HCT116 (cell line): ENCODE results near the gene ZNHIT2. TPM values are rescaled to one million over a fixed set of nuclear protein-coding genes. Genes with fewer than 3 reads are reported as not detected.

Experiments
- ATAC-seq: fragments of 200-7000 bp; cut with Tn5 transposase; 2 replicates; pipeline ENCODE4 v1.9.1; 2020; ENCODE audit warnings: mild to moderate bottlenecking, moderate library complexity
- BruUV-seq: library from RNA; stranded (reverse); fragments of 400-500 nt; replicated peaks from 2 replicates; lab custom pipeline; 2021; lab: Mats Ljungman, UMichigan
- CTCF ChIA-PET: fragments of 300-600 bp; sonication (Branson Sonifier 250); formaldehyde crosslinking; loops from one replicate; lab custom pipeline; 2021; ENCODE audit warnings: antibody characterized with exemption; lab: Charles Lee
- POLR2A ChIA-PET: fragments of 300-600, 350-600 bp; sonication (Branson Sonifier 250); formaldehyde crosslinking; loops from one replicate; lab custom pipeline; 2021; ENCODE audit warnings: antibody characterized with exemption; lab: Charles Lee
- RAD21 ChIA-PET, 2 experiments: fragments of 300-600 bp; sonication (Branson Sonifier 250); formaldehyde crosslinking; loops; one replicate each; lab custom pipeline; 2023; ENCODE audit warnings: low total read pairs in 2 of 2; ENCODE audit not compliant: uncharacterized antibody in 2 of 2, unreplicated experiment in 2 of 2, low non-redundant PET in 1 of 2; lab: Charles Lee
- DNase-seq: peaks from one replicate; pipeline ENCODE4 v3.0.0-alpha.2; 2010; ENCODE audit warnings: low read depth, low spot score
- H2AFZ ChIP-seq: fragments of 200-600 bp; shearing (Covaris generic), sonication (generic); 2 replicates; pipeline ENCODE4 v1.6.1; 2017; ENCODE audit warnings: low read depth, mixed run types, mixed read lengths, antibody characterized with exemption, low read length; ENCODE audit not compliant: poor library complexity, severe bottlenecking
- H3K27ac ChIP-seq: 2 replicates; pipeline ENCODE4 v1.5.1; 2012; ENCODE audit warnings: low read depth, low read length
- H3K27me3 ChIP-seq: fragments of 200-600 bp; sonication (generic); 2 replicates; pipeline ENCODE4 v1.6.1; 2016; ENCODE audit warnings: mixed run types, low read length, mixed read lengths; ENCODE audit not compliant: insufficient read depth
- H3K36me3 ChIP-seq, 2 experiments: fragments of 200-500 bp in 1 of 2; fragments of 200-600 bp in 1 of 2; sonication (Bioruptor generic) in 1 of 2; sonication (generic) in 1 of 2; 2 replicates each; pipeline versions ENCODE4 v1.5.1 to v1.6.1; 2014 to 2016; ENCODE audit warnings: low read length in 2 of 2, inconsistent platforms in 1 of 2, mixed read lengths in 1 of 2, mixed run types in 1 of 2; ENCODE audit not compliant: insufficient read depth in 2 of 2, control insufficient read depth in 1 of 2
- H3K4me1 ChIP-seq, 2 experiments: fragments of 200-600 bp in 1 of 2; sonication (generic) in 1 of 2; 2 replicates each; pipeline versions ENCODE4 v1.5.1 to v1.6.1; 2012 to 2017; ENCODE audit warnings: low read length in 2 of 2, inconsistent platforms in 1 of 2, mild to moderate bottlenecking in 1 of 2, mixed read lengths in 1 of 2, mixed run types in 1 of 2, moderate library complexity in 1 of 2; ENCODE audit not compliant: insufficient read depth in 2 of 2, control insufficient read depth in 1 of 2
- H3K4me2 ChIP-seq: fragments of 200-600 bp; sonication (generic); 2 replicates; pipeline ENCODE4 v1.6.1; 2017; ENCODE audit warnings: mixed run types, low read length, mixed read lengths
- H3K4me3 ChIP-seq, 2 experiments: fragments of 200-600 bp in 1 of 2; sonication (generic) in 1 of 2; replicated peaks in 1 of 2; 2 replicates each; pipeline ENCODE4 v1.5.1; 2011 to 2016; ENCODE audit warnings: low read length in 2 of 2, control low read depth in 1 of 2, low read depth in 1 of 2, mild to moderate bottlenecking in 1 of 2, mixed read lengths in 1 of 2, mixed run types in 1 of 2
- H3K79me2 ChIP-seq: fragments of 200-600 bp; sonication (generic); 2 replicates; pipeline ENCODE4 v1.6.1; 2017; ENCODE audit warnings: mild to moderate bottlenecking, mixed run types, low read length, moderate library complexity, mixed read lengths; ENCODE audit not compliant: insufficient read depth
- H3K9ac ChIP-seq: fragments of 200-600 bp; sonication (generic); 2 replicates; pipeline ENCODE4 v1.6.1; 2016; ENCODE audit warnings: low read length, mixed read lengths
- H3K9me2 ChIP-seq: fragments of 200-600 bp; sonication (generic), shearing (Covaris generic); 2 replicates; pipeline ENCODE4 v1.6.1; 2017; ENCODE audit warnings: mixed run types, mild to moderate bottlenecking, moderate library complexity; ENCODE audit not compliant: insufficient read depth
- H3K9me3 ChIP-seq, 2 experiments: fragments of 200-500 bp in 1 of 2; fragments of 200-600 bp in 1 of 2; sonication (Bioruptor generic) in 1 of 2; sonication (generic) in 1 of 2; 2 replicates each; pipeline ENCODE4 v1.6.1; 2014 to 2017; ENCODE audit warnings: low read length in 2 of 2, mixed read lengths in 2 of 2, inconsistent platforms in 1 of 2, low read depth in 1 of 2, mild to moderate bottlenecking in 1 of 2, mixed run types in 1 of 2, moderate library complexity in 1 of 2; ENCODE audit not compliant: control insufficient read depth in 1 of 2, insufficient read depth in 1 of 2
- H4K20me1 ChIP-seq: fragments of 200-600 bp; sonication (generic), shearing (Covaris generic); 2 replicates; pipeline ENCODE4 v1.6.1; 2017; ENCODE audit warnings: mixed run types, mild to moderate bottlenecking, moderate library complexity; ENCODE audit not compliant: insufficient read depth
- CBX3 ChIP-seq: IDR thresholded peaks from 2 replicates; pipeline ENCODE4 v1.6.1; 2012; ENCODE audit warnings: low read depth
- ELF1 ChIP-seq: IDR thresholded peaks from 2 replicates; pipeline ENCODE4 v1.6.1; 2012; ENCODE audit warnings: low read depth, borderline replicate concordance
- FOSL1 ChIP-seq: IDR thresholded peaks from 2 replicates; pipeline ENCODE4 v1.6.1; 2012; ENCODE audit warnings: low read depth
- POLR2A ChIP-seq: IDR thresholded peaks from 2 replicates; pipeline ENCODE4 v1.7.0; 2011; ENCODE audit warnings: borderline replicate concordance; ENCODE audit not compliant: insufficient read depth, insufficient read length; ENCODE audit errors: extremely low read depth
- POLR2AphosphoS5 ChIP-seq: IDR thresholded peaks from 2 replicates; pipeline ENCODE4 v1.6.1; 2011; ENCODE audit warnings: mild to moderate bottlenecking, low read depth, low read length, moderate library complexity
- RAD21 ChIP-seq: IDR thresholded peaks from 2 replicates; pipeline ENCODE4 v1.6.1; 2012; ENCODE audit warnings: low read depth, mild to moderate bottlenecking
- SP1 ChIP-seq: IDR thresholded peaks from 2 replicates; pipeline ENCODE4 v1.6.1; 2012; ENCODE audit warnings: low read depth
- SRF ChIP-seq: IDR thresholded peaks from 2 replicates; pipeline ENCODE4 v1.6.1; 2012; ENCODE audit warnings: low read depth
- YY1 ChIP-seq: IDR thresholded peaks from 2 replicates; pipeline ENCODE4 v1.6.1; 2011; ENCODE audit warnings: low read length, low read depth, moderate library complexity, mild to moderate bottlenecking; ENCODE audit not compliant: insufficient replicate concordance; ENCODE audit errors: extremely low read depth
- ZFX ChIP-seq: fragments of 450-650 bp; IDR thresholded peaks from 2 replicates; pipeline ENCODE4 v1.6.1; 2017
- ZNF274 ChIP-seq: fragments of 200-500 bp; sonication (Bioruptor generic); IDR thresholded peaks from 2 replicates; pipeline ENCODE4 v1.6.1; 2014; ENCODE audit warnings: mild to moderate bottlenecking, low read depth, low read length, inconsistent platforms
- intact Hi-C: fragments of 100-400 bp; cut with micrococcal nuclease; formaldehyde crosslinking; loops from 2 replicates; pipeline ENCODE4 v1.10.0; 2022
- total RNA-seq: library from RNA; stranded (reverse); gene quantifications from one replicate; pipeline ENCODE4 v1.2.1, GENCODE V29; 2021; ENCODE audit not compliant: unreplicated experiment
- TF ChIP-seq, protein P1 (sequence below): IDR thresholded peaks from 2 replicates; pipeline ENCODE4 v1.6.1; 2012
- TF ChIP-seq, protein P2 (sequence below): IDR thresholded peaks from 2 replicates; pipeline ENCODE4 v1.6.1; 2012; ENCODE audit warnings: low read depth
- TF ChIP-seq, protein P3 (sequence below): IDR thresholded peaks from 2 replicates; pipeline ENCODE4 v1.6.1; 2011; ENCODE audit warnings: mild to moderate bottlenecking, low read length, moderate library complexity; ENCODE audit not compliant: insufficient replicate concordance; ENCODE audit errors: extremely low read depth

The ZNHIT2 gene
- total RNA-seq, 1 experiment from 2014 or later = 18.8 TPM

DNA sequence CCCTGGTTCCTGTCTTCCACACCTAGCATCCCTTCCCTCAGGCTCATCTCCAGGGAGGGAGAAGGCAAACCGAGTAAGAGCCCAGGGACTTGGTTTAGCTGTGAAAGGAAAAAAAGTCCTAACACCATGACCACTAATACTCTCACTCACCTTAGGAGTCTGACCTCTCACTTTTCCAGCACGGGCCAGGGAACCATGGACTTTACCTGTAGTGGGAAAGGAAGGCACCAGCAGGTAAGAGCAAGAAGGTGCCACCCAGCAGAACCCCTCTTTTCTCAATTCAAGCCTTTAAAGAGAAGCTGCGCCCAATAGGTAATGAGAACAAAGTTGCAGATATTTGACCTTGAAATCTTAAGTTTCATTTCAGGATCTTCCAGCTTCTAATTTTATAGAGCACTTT is 3.3 kb upstream of the ZNHIT2 start:
- CTCF ChIA-PET = interaction anchor here (2.0 kb wide), 1 partner anchor 9 kb away, joined by 5 read pairs; the partner anchor contains the start of gene TM7SF2
- no peak for ATAC-seq
- no peak for TF ChIP-seq YY1
- TF ChIP-seq, all 23 proteins: peak for 0
- intact Hi-C loops = no loop called here
- Histone ChIP-seq H3K27me3 (no peaks in the 10 kb centered on the region), H3K9me3 (no peaks in the 10 kb centered on the region), H3K4me1 (peaks cover 16 to 32% of the 10 kb centered on the region in 2 experiments; a peak in 3 of 4 replicates), H3K27ac (peak overlapping the region; percentile 94), H3K4me2 (peak overlapping the region; percentile 91), H3K9me2 (no peaks in the 10 kb centered on the region), H4K20me1 (no peaks in the 10 kb centered on the region; the same call in 1 of the 2 replicates), H2AFZ (no peak overlapping the region), H3K4me3 (peak overlapping the region; percentile 72 to 91), H3K79me2 (peaks cover 74% of the 10 kb centered on the region), H3K36me3 (peaks cover 21 to 51% of the 10 kb centered on the region in 2 experiments), H3K9ac (peak overlapping the region; percentile 93)
- ChIA-PET POLR2A (interaction anchor here (2.9 kb wide), 1 partner anchor 14 kb away, joined by 52 read pairs; the partner anchor contains the start of gene SYVN1), RAD21 (no interaction called here)
- BruUV-seq = no TSS peak
- DNase-seq = no peak

DNA sequence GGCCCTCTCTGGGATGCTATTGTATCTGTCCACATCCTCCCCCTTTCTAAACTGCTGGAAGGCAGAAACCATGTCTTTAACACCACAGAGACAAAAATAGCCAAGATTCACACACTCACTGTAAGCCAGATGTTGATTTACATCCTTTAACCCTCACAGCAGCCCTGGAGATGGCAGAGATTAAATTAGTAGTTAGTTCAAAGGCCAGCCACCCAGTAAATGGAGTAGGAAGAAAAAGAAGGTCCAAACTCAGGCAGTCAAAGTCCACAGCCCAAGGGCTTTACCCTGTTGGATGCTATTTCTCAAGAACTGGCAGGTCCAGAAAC is 2.1 kb upstream of the ZNHIT2 start:
- no peak for ATAC-seq
- peaks cover 16 to 37% of the 10 kb centered on the region in 2 experiments; a peak in 3 of 4 replicates for H3K4me1 ChIP-seq
- BruUV-seq = no TSS peak
- H3K4me2 ChIP-seq = no peak overlapping the region
- ChIA-PET RAD21 (no interaction called here), POLR2A (no interaction called here), CTCF (interaction anchor here (0.6 kb wide), 1 partner anchor 58 kb away, joined by 3 read pairs; no protein-coding TSS in a partner anchor)
- peaks cover 74% of the 10 kb centered on the region for H3K79me2 ChIP-seq
- H2AFZ ChIP-seq = no peak overlapping the region
- H3K9me3 ChIP-seq = no peaks in the 10 kb centered on the region
- no peak overlapping the region for H3K27ac ChIP-seq
- no peak overlapping the region for H3K4me3 ChIP-seq
- peaks cover 14 to 50% of the 10 kb centered on the region in 2 experiments for H3K36me3 ChIP-seq
- H3K9me2 ChIP-seq = no peaks in the 10 kb centered on the region
- no peaks in the 10 kb centered on the region; the same call in 1 of the 2 replicates for H4K20me1 ChIP-seq
- no peak for DNase-seq
- peak overlapping the region; percentile 93; the same call in 1 of the 2 replicates for H3K9ac ChIP-seq
- intact Hi-C loops = loop anchor here (5.0 to 10.0 kb wide), 3 partner anchors 107 to 332 kb away; partner anchors contain the start of genes ARL2 and ATG2A
- TF ChIP-seq, protein P1, sequence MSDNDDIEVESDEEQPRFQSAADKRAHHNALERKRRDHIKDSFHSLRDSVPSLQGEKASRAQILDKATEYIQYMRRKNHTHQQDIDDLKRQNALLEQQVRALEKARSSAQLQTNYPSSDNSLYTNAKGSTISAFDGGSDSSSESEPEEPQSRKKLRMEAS = no peak
- TF ChIP-seq ZFX (no peak), CBX3 (no peak), FOSL1 (no peak), ELF1 (no peak), SRF (no peak), ZNF274 (no peak), RAD21 (no peak), POLR2AphosphoS5 (no peak), SP1 (no peak), POLR2A (no peak)
- TF ChIP-seq, protein P2, sequence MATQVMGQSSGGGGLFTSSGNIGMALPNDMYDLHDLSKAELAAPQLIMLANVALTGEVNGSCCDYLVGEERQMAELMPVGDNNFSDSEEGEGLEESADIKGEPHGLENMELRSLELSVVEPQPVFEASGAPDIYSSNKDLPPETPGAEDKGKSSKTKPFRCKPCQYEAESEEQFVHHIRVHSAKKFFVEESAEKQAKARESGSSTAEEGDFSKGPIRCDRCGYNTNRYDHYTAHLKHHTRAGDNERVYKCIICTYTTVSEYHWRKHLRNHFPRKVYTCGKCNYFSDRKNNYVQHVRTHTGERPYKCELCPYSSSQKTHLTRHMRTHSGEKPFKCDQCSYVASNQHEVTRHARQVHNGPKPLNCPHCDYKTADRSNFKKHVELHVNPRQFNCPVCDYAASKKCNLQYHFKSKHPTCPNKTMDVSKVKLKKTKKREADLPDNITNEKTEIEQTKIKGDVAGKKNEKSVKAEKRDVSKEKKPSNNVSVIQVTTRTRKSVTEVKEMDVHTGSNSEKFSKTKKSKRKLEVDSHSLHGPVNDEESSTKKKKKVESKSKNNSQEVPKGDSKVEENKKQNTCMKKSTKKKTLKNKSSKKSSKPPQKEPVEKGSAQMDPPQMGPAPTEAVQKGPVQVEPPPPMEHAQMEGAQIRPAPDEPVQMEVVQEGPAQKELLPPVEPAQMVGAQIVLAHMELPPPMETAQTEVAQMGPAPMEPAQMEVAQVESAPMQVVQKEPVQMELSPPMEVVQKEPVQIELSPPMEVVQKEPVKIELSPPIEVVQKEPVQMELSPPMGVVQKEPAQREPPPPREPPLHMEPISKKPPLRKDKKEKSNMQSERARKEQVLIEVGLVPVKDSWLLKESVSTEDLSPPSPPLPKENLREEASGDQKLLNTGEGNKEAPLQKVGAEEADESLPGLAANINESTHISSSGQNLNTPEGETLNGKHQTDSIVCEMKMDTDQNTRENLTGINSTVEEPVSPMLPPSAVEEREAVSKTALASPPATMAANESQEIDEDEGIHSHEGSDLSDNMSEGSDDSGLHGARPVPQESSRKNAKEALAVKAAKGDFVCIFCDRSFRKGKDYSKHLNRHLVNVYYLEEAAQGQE = no peak
- TF ChIP-seq, protein P3, sequence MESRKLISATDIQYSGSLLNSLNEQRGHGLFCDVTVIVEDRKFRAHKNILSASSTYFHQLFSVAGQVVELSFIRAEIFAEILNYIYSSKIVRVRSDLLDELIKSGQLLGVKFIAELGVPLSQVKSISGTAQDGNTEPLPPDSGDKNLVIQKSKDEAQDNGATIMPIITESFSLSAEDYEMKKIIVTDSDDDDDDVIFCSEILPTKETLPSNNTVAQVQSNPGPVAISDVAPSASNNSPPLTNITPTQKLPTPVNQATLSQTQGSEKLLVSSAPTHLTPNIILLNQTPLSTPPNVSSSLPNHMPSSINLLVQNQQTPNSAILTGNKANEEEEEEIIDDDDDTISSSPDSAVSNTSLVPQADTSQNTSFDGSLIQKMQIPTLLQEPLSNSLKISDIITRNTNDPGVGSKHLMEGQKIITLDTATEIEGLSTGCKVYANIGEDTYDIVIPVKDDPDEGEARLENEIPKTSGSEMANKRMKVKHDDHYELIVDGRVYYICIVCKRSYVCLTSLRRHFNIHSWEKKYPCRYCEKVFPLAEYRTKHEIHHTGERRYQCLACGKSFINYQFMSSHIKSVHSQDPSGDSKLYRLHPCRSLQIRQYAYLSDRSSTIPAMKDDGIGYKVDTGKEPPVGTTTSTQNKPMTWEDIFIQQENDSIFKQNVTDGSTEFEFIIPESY = no peak
- TF ChIP-seq, all 23 proteins: peak for 0
- H3K27me3 ChIP-seq = no peaks in the 10 kb centered on the region
